ENCODE results near the gene DNM3.

Gene DNM3

DNA sequence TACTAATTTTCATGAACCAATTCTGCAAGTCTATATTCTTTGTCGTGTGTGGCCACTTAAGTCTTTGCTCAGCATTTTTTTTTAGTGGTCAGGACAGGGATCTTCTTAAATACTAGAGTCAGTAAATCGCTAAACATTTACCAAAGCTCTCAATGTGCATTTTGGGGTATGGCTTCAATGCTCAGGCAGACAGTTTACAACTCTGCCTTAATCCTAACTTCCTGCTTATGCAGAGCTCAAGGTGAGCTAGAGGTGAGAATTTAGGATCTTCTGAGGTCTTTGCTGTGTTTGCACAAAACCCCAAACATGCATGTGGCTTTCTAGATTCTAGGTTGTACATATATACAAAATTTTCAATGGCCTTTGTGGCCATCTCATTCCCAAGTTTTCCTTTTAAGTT, 153.0 kb downstream of the DNM3 start:
- no peak overlapping the region for H3K4me2 ChIP-seq (ENCODE audit: low read depth, low read length, poor library complexity, severe bottlenecking)
- no peak overlapping the region for H2AFZ ChIP-seq (ENCODE audit: low read depth, low read length, severe bottlenecking)
- H3K36me3 ChIP-seq (ENCODE audit: low read length): no peaks in the 10 kb centered on the region
- TF ChIP-seq, protein P1, sequence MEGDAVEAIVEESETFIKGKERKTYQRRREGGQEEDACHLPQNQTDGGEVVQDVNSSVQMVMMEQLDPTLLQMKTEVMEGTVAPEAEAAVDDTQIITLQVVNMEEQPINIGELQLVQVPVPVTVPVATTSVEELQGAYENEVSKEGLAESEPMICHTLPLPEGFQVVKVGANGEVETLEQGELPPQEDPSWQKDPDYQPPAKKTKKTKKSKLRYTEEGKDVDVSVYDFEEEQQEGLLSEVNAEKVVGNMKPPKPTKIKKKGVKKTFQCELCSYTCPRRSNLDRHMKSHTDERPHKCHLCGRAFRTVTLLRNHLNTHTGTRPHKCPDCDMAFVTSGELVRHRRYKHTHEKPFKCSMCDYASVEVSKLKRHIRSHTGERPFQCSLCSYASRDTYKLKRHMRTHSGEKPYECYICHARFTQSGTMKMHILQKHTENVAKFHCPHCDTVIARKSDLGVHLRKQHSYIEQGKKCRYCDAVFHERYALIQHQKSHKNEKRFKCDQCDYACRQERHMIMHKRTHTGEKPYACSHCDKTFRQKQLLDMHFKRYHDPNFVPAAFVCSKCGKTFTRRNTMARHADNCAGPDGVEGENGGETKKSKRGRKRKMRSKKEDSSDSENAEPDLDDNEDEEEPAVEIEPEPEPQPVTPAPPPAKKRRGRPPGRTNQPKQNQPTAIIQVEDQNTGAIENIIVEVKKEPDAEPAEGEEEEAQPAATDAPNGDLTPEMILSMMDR (IDR thresholded peaks at IDR 0.05; ENCODE audit: insufficient read depth, low read length, poor library complexity, severe bottlenecking): no peak
- no peak for TF ChIP-seq EZH2phosphoT487 (conservative IDR thresholded peaks at IDR 0.05; ENCODE audit: low read length)
- no peak overlapping the region for H3K27ac ChIP-seq (ENCODE audit: low read depth, low read length)
- H3K9me3 ChIP-seq (ENCODE audit: insufficient read depth, low read length): no peaks in the 10 kb centered on the region
- H3F3A ChIP-seq (ENCODE audit: insufficient read depth): no peaks in the 10 kb centered on the region
- no peak overlapping the region for H3K4me3 ChIP-seq (ENCODE audit: insufficient read depth, low read length, poor library complexity, severe bottlenecking)
- H3K79me2 ChIP-seq (ENCODE audit: insufficient read depth, low read length): no peaks in the 10 kb centered on the region
- no peak overlapping the region for H3K9ac ChIP-seq (ENCODE audit: low read length)
- no peaks in the 10 kb centered on the region for H3K27me3 ChIP-seq (ENCODE audit: low read length)
- no peaks in the 10 kb centered on the region for H4K20me1 ChIP-seq (ENCODE audit: low read depth, low read length)
- no peaks in the 10 kb centered on the region for H3K9me2 ChIP-seq (replicated peaks; ENCODE audit: insufficient read depth, low read length)

DNA sequence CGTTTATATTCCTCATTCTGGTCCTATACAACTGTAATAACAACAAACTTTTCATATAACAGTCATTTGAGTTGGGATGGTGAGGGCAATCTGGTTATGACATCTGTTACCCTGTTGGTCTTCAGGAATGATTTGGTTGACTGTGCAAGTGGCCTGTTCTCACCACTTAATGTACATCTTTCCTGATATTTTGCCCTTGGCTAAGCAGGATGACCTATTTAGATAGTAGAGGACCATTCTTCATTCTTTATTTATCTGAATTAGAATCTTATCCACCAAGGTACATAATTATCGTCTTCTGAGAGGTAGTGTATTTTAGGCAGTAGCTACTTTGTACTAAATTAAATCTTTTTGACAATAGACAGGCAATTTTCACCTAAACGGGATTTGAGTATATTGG, 154.3 kb downstream of the DNM3 start:
- Histone ChIP-seq H3K79me2 (ENCODE audit: insufficient read depth, low read length) (no peaks in the 10 kb centered on the region), H3K27me3 (ENCODE audit: low read length) (no peaks in the 10 kb centered on the region), H3K9ac (ENCODE audit: low read length) (no peak overlapping the region), H3K9me2 (replicated peaks; ENCODE audit: insufficient read depth, low read length) (no peaks in the 10 kb centered on the region), H3K36me3 (ENCODE audit: low read length) (no peaks in the 10 kb centered on the region), H3K4me2 (ENCODE audit: low read depth, low read length, poor library complexity, severe bottlenecking) (no peak overlapping the region), H3K9me3 (ENCODE audit: insufficient read depth, low read length) (no peaks in the 10 kb centered on the region), H3K4me3 (ENCODE audit: insufficient read depth, low read length, poor library complexity, severe bottlenecking) (no peak overlapping the region), H3K27ac (ENCODE audit: low read depth, low read length) (no peak overlapping the region), H4K20me1 (ENCODE audit: low read depth, low read length) (no peaks in the 10 kb centered on the region), H3F3A (ENCODE audit: insufficient read depth) (no peaks in the 10 kb centered on the region), H2AFZ (ENCODE audit: low read depth, low read length, severe bottlenecking) (no peak overlapping the region)
- TF ChIP-seq EZH2phosphoT487 (conservative IDR thresholded peaks at IDR 0.05; ENCODE audit: low read length): no peak
- TF ChIP-seq, protein P1 (IDR thresholded peaks at IDR 0.05; ENCODE audit: insufficient read depth, low read length, poor library complexity, severe bottlenecking): no peak

DNA sequence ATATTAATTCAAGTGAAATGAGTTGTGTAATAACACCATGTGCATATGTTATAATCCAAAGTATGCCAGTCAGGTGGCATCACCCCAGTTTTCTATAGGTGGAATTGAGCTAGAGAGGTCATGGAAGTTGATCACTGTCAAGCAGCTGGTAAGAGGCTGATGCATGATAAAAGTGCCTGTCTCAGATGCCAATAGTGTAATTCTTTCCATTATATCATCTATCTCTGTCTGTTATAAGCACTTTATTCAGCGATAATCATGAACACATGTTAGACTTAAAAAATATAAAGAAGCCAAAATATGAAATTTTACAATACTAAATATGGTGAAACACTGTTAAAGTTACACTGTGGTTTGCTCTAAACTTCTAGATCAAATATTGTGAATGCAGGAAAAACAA, 156.6 kb downstream of the DNM3 start:
- H3K4me2 ChIP-seq (ENCODE audit: low read depth, low read length, poor library complexity, severe bottlenecking): no peak overlapping the region
- no peaks in the 10 kb centered on the region for H4K20me1 ChIP-seq (ENCODE audit: low read depth, low read length)
- no peak overlapping the region for H2AFZ ChIP-seq (ENCODE audit: low read depth, low read length, severe bottlenecking)
- no peak overlapping the region for H3K27ac ChIP-seq (ENCODE audit: low read depth, low read length)
- no peaks in the 10 kb centered on the region for H3K27me3 ChIP-seq (ENCODE audit: low read length)
- H3K79me2 ChIP-seq (ENCODE audit: insufficient read depth, low read length): no peaks in the 10 kb centered on the region
- H3F3A ChIP-seq (ENCODE audit: insufficient read depth): no peaks in the 10 kb centered on the region
- no peak for TF ChIP-seq EZH2phosphoT487 (conservative IDR thresholded peaks at IDR 0.05; ENCODE audit: low read length)
- TF ChIP-seq, protein P1 (IDR thresholded peaks at IDR 0.05; ENCODE audit: insufficient read depth, low read length, poor library complexity, severe bottlenecking): no peak
- H3K9me2 ChIP-seq (replicated peaks; ENCODE audit: insufficient read depth, low read length): no peaks in the 10 kb centered on the region
- H3K36me3 ChIP-seq (ENCODE audit: low read length): no peaks in the 10 kb centered on the region
- no peak overlapping the region for H3K9ac ChIP-seq (ENCODE audit: low read length)
- H3K4me3 ChIP-seq (ENCODE audit: insufficient read depth, low read length, poor library complexity, severe bottlenecking): no peak overlapping the region
- H3K9me3 ChIP-seq (ENCODE audit: insufficient read depth, low read length): no peaks in the 10 kb centered on the region
